Adrenal gland (tissue), 5 donors: ENCODE results near the gene PRPF8.

Source experiments
- POLR2A ChIP-seq, 2 donors: fragments of 450-650 bp; IDR thresholded peaks; one replicate each; pipeline ENCODE4 v1.6.1; 2017; ENCODE audit warnings: antibody characterized with exemption in 2 of 2, mild to moderate bottlenecking in 2 of 2, moderate library complexity in 1 of 2
- TF ChIP-seq, protein P1 (sequence below), 6 experiments: fragments of 450-650 bp in 4 of 6; fragments of 200-600 bp in 2 of 6; sonication (generic) in 1 of 6; IDR thresholded peaks; 1 replicate in 5 of 6; 2 replicates in 1 of 6; pipeline versions ENCODE4 v1.5.1 to v1.8.0; 2016 to 2021; ENCODE audit warnings: antibody characterized with exemption in 6 of 6, mild to moderate bottlenecking in 2 of 6, moderate library complexity in 1 of 6
- donor health status: DM: no; HTN: no; CAD: no.

DNA sequence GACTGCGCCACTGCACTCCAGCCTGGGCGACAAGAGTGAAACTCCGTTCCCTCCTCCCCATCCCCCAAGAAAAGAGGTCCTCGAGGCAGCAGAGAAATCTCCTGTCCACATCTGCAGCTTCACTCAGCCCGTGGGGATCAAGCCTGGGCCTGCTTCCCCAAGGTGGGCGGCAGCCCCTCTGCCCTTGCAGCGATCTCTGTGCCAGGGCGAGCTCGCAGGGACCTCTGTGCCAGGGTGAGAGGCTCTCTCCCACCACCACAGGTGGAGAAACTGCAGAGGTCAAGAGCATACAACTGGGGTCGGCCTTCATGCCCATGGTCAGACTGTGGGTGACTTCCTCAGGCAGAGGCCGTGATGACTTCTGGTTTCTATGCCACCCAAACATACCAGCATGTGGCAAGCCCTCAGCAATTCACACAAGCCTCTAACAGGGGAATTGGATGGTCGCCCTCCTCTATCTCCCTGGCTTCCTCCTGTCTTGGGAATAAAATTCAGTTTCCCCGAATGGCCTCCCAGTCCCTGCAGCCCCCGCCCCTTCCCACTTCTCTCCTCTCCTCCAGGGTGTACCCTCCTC, 61.5 kb downstream of the PRPF8 start:
- TF ChIP-seq, protein P1, sequence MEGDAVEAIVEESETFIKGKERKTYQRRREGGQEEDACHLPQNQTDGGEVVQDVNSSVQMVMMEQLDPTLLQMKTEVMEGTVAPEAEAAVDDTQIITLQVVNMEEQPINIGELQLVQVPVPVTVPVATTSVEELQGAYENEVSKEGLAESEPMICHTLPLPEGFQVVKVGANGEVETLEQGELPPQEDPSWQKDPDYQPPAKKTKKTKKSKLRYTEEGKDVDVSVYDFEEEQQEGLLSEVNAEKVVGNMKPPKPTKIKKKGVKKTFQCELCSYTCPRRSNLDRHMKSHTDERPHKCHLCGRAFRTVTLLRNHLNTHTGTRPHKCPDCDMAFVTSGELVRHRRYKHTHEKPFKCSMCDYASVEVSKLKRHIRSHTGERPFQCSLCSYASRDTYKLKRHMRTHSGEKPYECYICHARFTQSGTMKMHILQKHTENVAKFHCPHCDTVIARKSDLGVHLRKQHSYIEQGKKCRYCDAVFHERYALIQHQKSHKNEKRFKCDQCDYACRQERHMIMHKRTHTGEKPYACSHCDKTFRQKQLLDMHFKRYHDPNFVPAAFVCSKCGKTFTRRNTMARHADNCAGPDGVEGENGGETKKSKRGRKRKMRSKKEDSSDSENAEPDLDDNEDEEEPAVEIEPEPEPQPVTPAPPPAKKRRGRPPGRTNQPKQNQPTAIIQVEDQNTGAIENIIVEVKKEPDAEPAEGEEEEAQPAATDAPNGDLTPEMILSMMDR (IDR thresholded peaks at IDR 0.05): no peak
- TF ChIP-seq POLR2A (IDR thresholded peaks at IDR 0.05): no peak
